Activated T-cell treated with anti-CD3 and anti-CD28 coated beads, Interleukin-2, amount 50 U/mL, for 24 hours (primary cell): ENCODE data around the gene DTX1.

ENCODE experiments used
- DNase-seq: peaks from one replicate; pipeline ENCODE4 v3.0.0-alpha.2; 2020
- H3K27ac Mint-ChIP-seq: 2 replicates; pipeline ENCODE4 v1.8.0; 2020; ENCODE audit warnings: mild to moderate bottlenecking, mixed read lengths
- H3K27me3 Mint-ChIP-seq: 2 replicates; pipeline ENCODE4 v1.8.0; 2020; ENCODE audit warnings: mixed read lengths
- H3K36me3 Mint-ChIP-seq: 2 replicates; pipeline ENCODE4 v1.8.0; 2020; ENCODE audit warnings: low read depth, mixed read lengths
- H3K4me1 Mint-ChIP-seq: 2 replicates; pipeline ENCODE4 v1.8.0; 2020; ENCODE audit warnings: low read depth, mixed read lengths
- H3K4me3 Mint-ChIP-seq: 2 replicates; pipeline ENCODE4 v1.8.0; 2020; ENCODE audit warnings: mild to moderate bottlenecking, moderate library complexity, mixed read lengths
- H3K9me3 Mint-ChIP-seq: 2 replicates; pipeline ENCODE4 v1.8.0; 2020; ENCODE audit warnings: mixed read lengths

DTX1 gene

GRCh38 chr12:113061061-113061694 is 4.6 kb downstream of the DTX1 start:
- Mint-ChIP-seq H3K9me3 (no peaks in the 10 kb centered on the region), H3K4me3 (no peak overlapping the region), H3K4me1 (peaks cover 21% of the 10 kb centered on the region), H3K36me3 (no peaks in the 10 kb centered on the region), H3K27ac (no peak overlapping the region), H3K27me3 (no peaks in the 10 kb centered on the region)
- DNase-seq = no peak

GRCh38 chr12:113062502-113063395 is 6.2 kb downstream of the DTX1 start:
- no peaks in the 10 kb centered on the region for H3K36me3 Mint-ChIP-seq
- H3K9me3 Mint-ChIP-seq = no peaks in the 10 kb centered on the region
- no peak overlapping the region for H3K27ac Mint-ChIP-seq
- H3K27me3 Mint-ChIP-seq = no peaks in the 10 kb centered on the region
- no peak for DNase-seq
- no peak overlapping the region for H3K4me3 Mint-ChIP-seq
- peaks cover 20% of the 10 kb centered on the region for H3K4me1 Mint-ChIP-seq

DNA sequence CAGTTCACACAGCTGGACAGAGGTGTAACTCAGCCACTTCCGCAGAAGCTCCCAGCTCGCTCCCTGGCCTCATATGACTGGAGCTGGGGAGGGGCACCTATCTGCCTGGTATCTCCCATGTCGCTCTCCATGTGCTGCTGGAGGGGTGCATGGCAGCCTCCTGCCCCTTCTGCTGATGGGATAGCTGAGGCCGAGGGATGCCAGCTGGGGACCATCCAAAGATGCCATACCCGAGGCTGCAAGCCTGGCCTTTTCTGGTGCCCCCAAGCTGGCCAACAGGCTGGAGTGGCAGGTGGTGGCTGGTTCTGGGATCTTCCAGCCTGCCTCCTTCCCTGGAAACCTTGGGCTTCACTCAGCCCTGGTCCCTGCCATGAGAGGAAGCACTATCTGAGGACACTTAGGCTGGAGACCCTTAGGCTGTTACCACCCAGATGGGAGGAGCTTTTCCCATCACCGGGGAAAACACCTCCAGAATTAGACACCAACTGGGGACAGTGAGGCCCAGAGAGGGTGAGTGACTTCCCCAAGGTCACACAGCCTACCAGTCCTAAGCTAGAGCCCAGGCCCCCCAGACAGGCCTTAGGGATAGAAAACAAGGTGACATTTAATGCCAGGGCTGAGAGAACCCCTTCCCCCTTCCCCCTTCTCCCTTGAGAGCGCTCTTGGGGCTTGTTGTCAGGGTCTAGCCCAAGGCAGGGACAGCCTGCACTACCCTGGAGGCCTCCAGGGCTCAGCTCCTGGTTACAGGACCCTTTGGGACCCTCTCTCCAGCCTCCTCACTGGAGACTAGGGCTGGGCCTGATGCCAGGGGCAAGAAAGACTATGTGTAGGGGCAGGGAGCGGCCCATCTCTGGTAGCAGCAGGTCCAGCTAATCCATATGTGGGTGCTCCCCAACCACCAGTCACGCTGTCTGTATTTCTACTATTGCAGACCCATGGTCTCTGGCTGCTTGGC is 7.1 kb downstream of the DTX1 start:
- no peak overlapping the region for H3K27ac Mint-ChIP-seq
- DNase-seq = no peak
- no peaks in the 10 kb centered on the region for H3K9me3 Mint-ChIP-seq
- H3K27me3 Mint-ChIP-seq = no peaks in the 10 kb centered on the region
- no peak overlapping the region for H3K4me3 Mint-ChIP-seq
- H3K36me3 Mint-ChIP-seq = no peaks in the 10 kb centered on the region
- H3K4me1 Mint-ChIP-seq = peaks cover 19% of the 10 kb centered on the region

GRCh38 chr12:113064395-113065125 is 8.0 kb downstream of the DTX1 start:
- no peak overlapping the region for H3K27ac Mint-ChIP-seq

GRCh38 chr12:113065126-113066007 is 8.8 kb downstream of the DTX1 start:
- Mint-ChIP-seq H3K4me1 (peaks cover 31% of the 10 kb centered on the region), H3K27me3 (no peaks in the 10 kb centered on the region), H3K9me3 (no peaks in the 10 kb centered on the region), H3K27ac (no peak overlapping the region), H3K4me3 (no peak overlapping the region), H3K36me3 (no peaks in the 10 kb centered on the region)
- DNase-seq = no peak

More at GRCh38 chr12:113064395-113065125, 8.0 kb downstream of the DTX1 start:
- Mint-ChIP-seq H3K4me1 (peaks cover 23% of the 10 kb centered on the region), H3K4me3 (no peak overlapping the region), H3K36me3 (no peaks in the 10 kb centered on the region), H3K27me3 (no peaks in the 10 kb centered on the region), H3K9me3 (no peaks in the 10 kb centered on the region)
- no peak for DNase-seq

DNA sequence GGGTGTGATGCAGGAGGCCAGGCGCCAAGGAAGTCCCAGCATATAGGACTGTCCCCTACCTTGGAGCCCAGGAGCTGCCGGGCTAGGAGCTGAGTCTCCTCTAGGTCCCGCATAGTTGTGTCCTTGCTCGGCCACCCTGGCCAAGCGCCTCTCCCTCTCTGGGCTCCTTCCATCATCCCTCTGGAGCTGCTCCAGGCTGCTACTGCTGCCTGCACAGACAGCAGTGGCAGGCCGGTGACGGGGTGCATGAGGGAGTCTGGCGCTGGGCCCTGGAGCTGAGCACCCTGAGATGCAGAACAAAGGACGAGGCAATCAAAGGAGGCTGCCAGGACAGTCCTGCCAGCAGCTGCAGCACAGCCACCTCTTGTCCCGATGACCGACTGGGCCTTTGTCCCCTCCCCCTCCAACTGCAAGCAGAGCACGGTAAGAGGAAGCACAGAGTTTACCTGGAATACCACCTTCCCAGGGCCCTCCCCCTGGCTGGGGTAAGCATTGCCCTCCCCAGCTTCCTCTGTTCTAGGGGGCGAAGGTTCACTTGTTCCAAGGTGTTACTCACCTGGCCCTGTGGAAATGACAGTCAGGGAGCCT is 10.4 kb downstream of the DTX1 start:
- Mint-ChIP-seq H3K36me3 (no peaks in the 10 kb centered on the region), H3K27me3 (no peaks in the 10 kb centered on the region), H3K27ac (no peak overlapping the region), H3K4me1 (peaks cover 35% of the 10 kb centered on the region), H3K4me3 (no peak overlapping the region), H3K9me3 (no peaks in the 10 kb centered on the region)
- no peak for DNase-seq

GRCh38 chr12:113067987-113068935 is 11.7 kb downstream of the DTX1 start:
- no peak for DNase-seq
- H3K36me3 Mint-ChIP-seq = no peaks in the 10 kb centered on the region
- H3K4me1 Mint-ChIP-seq = peaks cover 41% of the 10 kb centered on the region
- H3K9me3 Mint-ChIP-seq = no peaks in the 10 kb centered on the region
- peak overlapping the region; percentile 9 for H3K27ac Mint-ChIP-seq
- H3K27me3 Mint-ChIP-seq = no peaks in the 10 kb centered on the region
- H3K4me3 Mint-ChIP-seq = no peak overlapping the region

DNA sequence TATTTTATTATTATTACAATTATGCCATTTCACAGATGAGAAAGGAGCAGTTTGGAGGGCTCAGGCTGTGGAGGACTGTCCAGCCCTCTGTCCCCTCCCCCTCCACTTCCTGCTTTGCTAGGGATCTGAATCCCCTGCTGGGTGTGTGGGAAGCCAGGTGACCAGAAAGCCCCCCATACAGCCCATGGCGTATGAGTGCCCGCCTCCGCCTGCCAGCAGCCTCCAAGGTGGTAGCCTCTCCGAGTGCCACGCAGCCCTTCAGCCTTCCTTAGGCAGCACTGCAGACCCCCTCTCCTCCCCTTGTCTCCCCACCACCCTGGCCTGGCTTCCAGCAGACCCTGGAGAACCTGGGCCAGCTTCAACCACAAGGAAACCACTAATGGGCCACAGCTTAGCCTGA is 12.6 kb downstream of the DTX1 start:
- no peak overlapping the region for H3K4me3 Mint-ChIP-seq
- no peak for DNase-seq
- H3K27ac Mint-ChIP-seq = no peak overlapping the region
- no peaks in the 10 kb centered on the region for H3K9me3 Mint-ChIP-seq
- no peaks in the 10 kb centered on the region for H3K36me3 Mint-ChIP-seq
- H3K27me3 Mint-ChIP-seq = no peaks in the 10 kb centered on the region
- peaks cover 46% of the 10 kb centered on the region for H3K4me1 Mint-ChIP-seq

DNA sequence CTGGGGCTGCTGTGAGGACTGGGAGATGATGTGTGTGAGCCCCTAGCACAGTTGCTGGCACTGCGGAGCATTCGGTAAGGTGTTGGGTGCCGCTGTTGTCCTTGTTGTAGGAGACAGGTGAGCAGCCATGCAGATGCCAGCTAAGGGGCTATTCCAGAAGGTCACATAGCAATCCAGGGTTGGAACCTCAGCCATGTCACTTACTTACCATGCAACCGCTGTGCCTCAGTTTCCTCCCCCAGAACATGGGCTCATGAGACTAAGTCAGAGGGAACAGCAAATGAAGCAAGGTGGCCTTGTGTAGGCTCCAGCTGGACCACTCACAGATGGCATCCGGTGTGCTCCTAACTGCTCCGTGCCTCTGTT is 13.2 kb downstream of the DTX1 start:
- Mint-ChIP-seq H3K4me1 (peaks cover 46% of the 10 kb centered on the region), H3K4me3 (peak overlapping the region; percentile 54)

DNA sequence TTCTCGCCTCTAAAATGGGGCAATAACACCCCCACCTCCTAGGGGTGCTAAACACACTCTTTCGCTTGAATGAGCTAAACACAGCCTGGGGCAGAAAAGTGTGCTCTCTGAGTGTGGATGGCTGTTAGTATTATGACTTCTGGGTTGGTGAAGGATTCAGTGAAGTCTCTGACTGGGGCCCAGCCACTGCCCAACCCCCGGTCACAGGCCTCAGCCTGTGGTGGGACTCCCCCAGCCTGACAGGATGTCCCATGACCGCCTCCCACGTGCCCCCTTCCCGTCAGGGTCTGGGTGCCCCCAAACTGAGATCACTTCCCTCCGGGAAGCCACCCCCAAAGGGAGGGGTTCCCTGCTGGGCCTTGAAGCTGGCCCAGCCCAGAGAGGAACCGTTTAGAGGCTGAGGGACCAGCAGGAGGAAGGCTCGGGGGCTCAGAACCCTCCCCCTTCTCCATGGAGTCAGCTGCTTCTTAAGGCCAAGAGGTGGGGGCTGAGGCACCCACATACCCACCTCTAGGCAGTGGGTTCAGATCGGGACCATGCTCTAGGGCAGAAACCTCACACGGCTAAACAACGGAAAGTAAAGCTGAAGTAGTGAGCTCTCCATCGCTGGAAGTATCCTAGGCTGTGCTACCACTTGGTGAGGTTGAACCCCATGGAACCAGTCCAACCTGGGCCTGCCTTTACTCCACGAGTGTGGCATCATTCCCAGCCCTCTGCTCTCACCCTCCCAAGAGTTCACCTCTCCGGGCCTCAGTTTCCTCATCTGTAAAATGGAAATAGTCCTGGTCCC is 13.8 kb downstream of the DTX1 start:
- Mint-ChIP-seq H3K4me3 (peak overlapping the region; percentile 54), H3K27me3 (no peaks in the 10 kb centered on the region), H3K9me3 (no peaks in the 10 kb centered on the region), H3K36me3 (no peaks in the 10 kb centered on the region), H3K4me1 (peaks cover 50% of the 10 kb centered on the region), H3K27ac (peak overlapping the region; percentile 93)
- peak; percentile 61 for DNase-seq

More for the DNA sequence above, 13.2 kb downstream of the DTX1 start:
- peak overlapping the region; percentile 93 for H3K27ac Mint-ChIP-seq
- no peak for DNase-seq
- H3K9me3 Mint-ChIP-seq = no peaks in the 10 kb centered on the region
- H3K27me3 Mint-ChIP-seq = no peaks in the 10 kb centered on the region
- no peaks in the 10 kb centered on the region for H3K36me3 Mint-ChIP-seq

- H3K27ac Mint-ChIP-seq = peak overlapping the region; percentile 93
- no peaks in the 10 kb centered on the region for H3K9me3 Mint-ChIP-seq
- no peak for DNase-seq
- no peaks in the 10 kb centered on the region for H3K36me3 Mint-ChIP-seq
- peaks cover 57% of the 10 kb centered on the region for H3K4me1 Mint-ChIP-seq
- no peaks in the 10 kb centered on the region for H3K27me3 Mint-ChIP-seq
- H3K4me3 Mint-ChIP-seq = no peak overlapping the region
Observed at GRCh38 chr12:113071135-113072112, 14.9 kb downstream of the DTX1 start.
